Measurements from ENCODE around the gene NLRX1. TPM values are rescaled to one million over a fixed set of nuclear protein-coding genes. Genes with fewer than 3 reads are reported as not detected.

Gene NLRX1
- total and polyA plus RNA-seq, 2 donors (not counting 1 experiment from before 2014, with no cell fraction given): 6.6 to 21.3 TPM

GRCh38 chr11:119173453-119173852, 4.9 kb downstream of the NLRX1 start:
- Histone ChIP-seq H3K4me3 (replicated peaks in 1 of 4; ENCODE audit: control extremely low read depth in 1 of 4, insufficient read depth in 1 of 4, low read depth in 3 of 4, low read length in 4 of 4) (no peak overlapping the region), H3K9ac (ENCODE audit: insufficient read depth, low read length) (no peak overlapping the region), H3K27me3 (ENCODE audit: control insufficient read depth, insufficient read depth, low read length) (no peaks in the 10 kb centered on the region), H3K36me3 (ENCODE audit: control insufficient read depth, insufficient read depth, low read length) (peaks cover 3% of the 10 kb centered on the region), H3K4me2 (ENCODE audit: extremely low read depth, insufficient read depth, low read length) (no peak overlapping the region), H3K27ac (ENCODE audit: insufficient read depth, low read length) (no peak overlapping the region), H4K20me1 (ENCODE audit: control insufficient read depth, extremely low read depth, insufficient read depth, low read length) (no peaks in the 10 kb centered on the region), H2AFZ (ENCODE audit: low read length) (no peak overlapping the region), H3K4me1 (ENCODE audit: control insufficient read depth, extremely low read depth, insufficient read depth, low read length) (no peaks in the 10 kb centered on the region), H3K9me3 (ENCODE audit: control insufficient read depth, insufficient read depth, low read depth, low read length) (no peaks in the 10 kb centered on the region), H3K79me2 (ENCODE audit: control insufficient read depth, insufficient read depth, low read length) (no peaks in the 10 kb centered on the region)
- DNase-seq (ENCODE audit: low read depth in 2 of 2): no peak
- TF ChIP-seq CTCF (conservative IDR thresholded peaks at IDR 0.05 in 1 of 2, IDR thresholded peaks at IDR 0.05 in 1 of 2; ENCODE audit: low read depth in 1 of 2, low read length in 2 of 2) (no peak), EZH2 (IDR thresholded peaks at IDR 0.05; ENCODE audit: low read length, missing control alignments) (no peak)

DNA sequence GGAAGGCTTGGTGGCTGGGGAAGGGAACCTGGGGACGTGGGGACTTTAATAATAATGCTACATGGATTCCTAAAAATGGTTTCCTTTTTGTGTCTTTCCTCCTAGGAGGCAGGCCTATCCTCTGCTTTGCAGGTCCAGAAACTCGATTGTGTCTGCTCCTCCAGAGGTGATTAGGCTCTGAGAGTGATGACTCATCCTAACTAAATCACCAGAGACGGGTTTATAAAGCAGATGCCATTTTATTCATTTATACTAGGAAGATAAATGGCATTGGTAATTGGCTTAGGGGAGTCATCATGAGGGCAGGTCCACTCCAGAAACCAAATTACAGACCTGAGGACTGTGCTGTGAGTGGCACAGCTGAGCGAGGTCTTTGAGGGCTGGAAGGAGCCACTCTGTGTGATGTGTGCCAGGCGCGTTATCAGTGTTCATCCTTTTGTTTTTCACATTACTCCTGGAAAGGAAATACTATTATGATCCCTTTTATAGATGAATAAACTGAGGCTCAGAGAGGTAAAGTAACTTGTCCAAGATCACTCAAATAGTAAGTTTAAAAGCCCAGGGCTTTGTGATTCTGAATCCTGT, 7.1 kb downstream of the NLRX1 start:
- H4K20me1 ChIP-seq (ENCODE audit: control insufficient read depth, extremely low read depth, insufficient read depth, low read length): no peaks in the 10 kb centered on the region
- H3K27ac ChIP-seq (ENCODE audit: insufficient read depth, low read length): no peak overlapping the region
- H3K4me3 ChIP-seq (replicated peaks in 1 of 4; ENCODE audit: control extremely low read depth in 1 of 4, insufficient read depth in 1 of 4, low read depth in 3 of 4, low read length in 4 of 4): no peak overlapping the region
- H3K9me3 ChIP-seq (ENCODE audit: control insufficient read depth, insufficient read depth, low read depth, low read length): no peaks in the 10 kb centered on the region
- no peak overlapping the region for H3K9ac ChIP-seq (ENCODE audit: insufficient read depth, low read length)
- no peak for TF ChIP-seq CTCF (conservative IDR thresholded peaks at IDR 0.05 in 1 of 2, IDR thresholded peaks at IDR 0.05 in 1 of 2; ENCODE audit: low read depth in 1 of 2, low read length in 2 of 2)
- no peak for TF ChIP-seq EZH2 (IDR thresholded peaks at IDR 0.05; ENCODE audit: low read length, missing control alignments)
- no peaks in the 10 kb centered on the region for H3K4me1 ChIP-seq (ENCODE audit: control insufficient read depth, extremely low read depth, insufficient read depth, low read length)
- H3K79me2 ChIP-seq (ENCODE audit: control insufficient read depth, insufficient read depth, low read length): no peaks in the 10 kb centered on the region
- peak in 1 of 2 donors; percentile 53 for DNase-seq (ENCODE audit: low read depth in 2 of 2)
- no peak overlapping the region for H3K4me2 ChIP-seq (ENCODE audit: extremely low read depth, insufficient read depth, low read length)
- peaks cover 5% of the 10 kb centered on the region for H3K36me3 ChIP-seq (ENCODE audit: control insufficient read depth, insufficient read depth, low read length)
- H2AFZ ChIP-seq (ENCODE audit: low read length): no peak overlapping the region
- no peaks in the 10 kb centered on the region for H3K27me3 ChIP-seq (ENCODE audit: control insufficient read depth, insufficient read depth, low read length)

DNA sequence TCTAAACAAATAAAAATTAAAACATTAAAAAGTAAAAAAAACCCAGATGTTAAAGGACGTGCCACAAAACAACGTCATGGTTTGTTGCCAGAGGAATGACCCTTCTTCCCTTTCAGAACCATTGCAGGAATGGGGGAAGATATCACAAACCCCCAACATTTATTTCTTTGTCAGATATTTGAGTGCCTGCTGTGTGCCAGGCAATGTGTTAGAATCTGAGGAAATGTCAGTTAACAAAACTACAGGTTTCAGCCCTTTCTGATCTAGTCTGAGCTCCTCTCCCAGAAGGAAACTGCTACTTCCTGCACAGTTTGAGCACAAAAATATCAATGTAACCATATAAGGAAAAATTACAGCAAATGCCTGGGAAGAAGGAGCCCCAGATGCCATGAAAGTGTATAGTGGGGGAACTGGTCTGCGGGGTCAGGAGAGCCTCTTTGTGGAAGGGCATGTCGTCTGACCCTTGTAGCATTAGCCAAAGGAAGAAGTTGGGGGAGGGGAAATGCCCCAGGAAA, 9.7 kb downstream of the NLRX1 start:
- Histone ChIP-seq H3K27ac (ENCODE audit: insufficient read depth, low read length) (no peak overlapping the region), H2AFZ (ENCODE audit: low read length) (no peak overlapping the region), H3K4me2 (ENCODE audit: extremely low read depth, insufficient read depth, low read length) (no peak overlapping the region)

More for the DNA sequence above, 9.7 kb downstream of the NLRX1 start:
- TF ChIP-seq CTCF (conservative IDR thresholded peaks at IDR 0.05 in 1 of 2, IDR thresholded peaks at IDR 0.05 in 1 of 2; ENCODE audit: low read depth in 1 of 2, low read length in 2 of 2) (no peak), EZH2 (IDR thresholded peaks at IDR 0.05; ENCODE audit: low read length, missing control alignments) (no peak)
- H3K27me3 ChIP-seq (ENCODE audit: control insufficient read depth, insufficient read depth, low read length): no peaks in the 10 kb centered on the region
- no peaks in the 10 kb centered on the region for H3K4me1 ChIP-seq (ENCODE audit: control insufficient read depth, extremely low read depth, insufficient read depth, low read length)
- no peaks in the 10 kb centered on the region for H3K9me3 ChIP-seq (ENCODE audit: control insufficient read depth, insufficient read depth, low read depth, low read length)
- no peaks in the 10 kb centered on the region for H3K79me2 ChIP-seq (ENCODE audit: control insufficient read depth, insufficient read depth, low read length)
- no peak overlapping the region for H3K4me3 ChIP-seq (replicated peaks in 1 of 4; ENCODE audit: control extremely low read depth in 1 of 4, insufficient read depth in 1 of 4, low read depth in 3 of 4, low read length in 4 of 4)
- no peak overlapping the region for H3K9ac ChIP-seq (ENCODE audit: insufficient read depth, low read length)
- no peak for DNase-seq (ENCODE audit: low read depth in 2 of 2)
- no peaks in the 10 kb centered on the region for H4K20me1 ChIP-seq (ENCODE audit: control insufficient read depth, extremely low read depth, insufficient read depth, low read length)
- peaks cover 5% of the 10 kb centered on the region for H3K36me3 ChIP-seq (ENCODE audit: control insufficient read depth, insufficient read depth, low read length)
